Tibial nerve (tissue), 3 donors: ENCODE results near the gene MRE11.

Experiments used
- CTCF ChIP-seq, 5 experiments: fragments of 200-600 bp in 3 of 5; fragments of 450-650 bp in 2 of 5; sonication (generic) in 3 of 5; IDR thresholded peaks; one replicate each; pipeline ENCODE4 v1.5.1; 2016 to 2019; ENCODE audit warnings: antibody characterized with exemption in 5 of 5, mild to moderate bottlenecking in 3 of 5, moderate library complexity in 2 of 5
- POLR2A ChIP-seq, 2 donors: fragments of 450-650 bp; IDR thresholded peaks; one replicate each; pipeline ENCODE4 v1.6.1; 2017; ENCODE audit warnings: antibody characterized with exemption in 2 of 2, mild to moderate bottlenecking in 2 of 2, moderate library complexity in 2 of 2

GRCh38 chr11:94533206-94533605, 39.6 kb upstream of the MRE11 start:
- TF ChIP-seq POLR2A (IDR thresholded peaks at IDR 0.05) (no peak), CTCF (IDR thresholded peaks at IDR 0.05) (no peak)
